ENCODE measurements around the gene CLEC4C.

GRCh38 chr12:7681535-7681934 lies 65.6 kb downstream of the CLEC4C start:
- TF ChIP-seq CTCF (IDR thresholded peaks at IDR 0.05) (no peak), POLR2AphosphoS5 (IDR thresholded peaks at IDR 0.05) (no peak), POLR2A (IDR thresholded peaks at IDR 0.05) (no peak)

Measured in prostate gland (tissue), 2 donors.